IMR-90 (cell line): ENCODE results near the gene WDR70. TPM values are rescaled to one million over a fixed set of nuclear protein-coding genes. Genes with fewer than 3 reads are reported as not detected.
A peak's percentile ranks its signal among the peaks of the same experiment; 100 is the strongest.

Experiments used
- ATAC-seq: fragments of 200-7000 bp; cut with Tn5 transposase; 2 replicates; pipeline ENCODE4 v1.9.1; 2020; ENCODE audit warnings: low read depth, mild to moderate bottlenecking, moderate library complexity
- BruUV-seq: library from RNA; stranded (reverse); fragments of 400-500 nt; replicated peaks from 2 replicates; lab custom pipeline; 2021; lab: Mats Ljungman, UMichigan
- CTCF ChIA-PET: fragments of 300-600 bp; formaldehyde crosslinking; extraction: SDS; loops from one replicate; lab custom pipeline; 2021; ENCODE audit warnings: antibody characterized with exemption; lab: Yijun Ruan, JAX
- POLR2A ChIA-PET: fragments of 300-600 bp; sonication (Branson Sonifier 250); formaldehyde crosslinking; loops from one replicate; lab custom pipeline; 2022; ENCODE audit warnings: antibody characterized with exemption; ENCODE audit not compliant: unreplicated experiment; lab: Charles Lee
- DNase-seq: peaks from one replicate; pipeline ENCODE4 v3.0.0; 2013
- H2AFZ ChIP-seq: replicated peaks from 2 replicates; pipeline ENCODE3; 2013; ENCODE audit warnings: low read length, mild to moderate bottlenecking; ENCODE audit not compliant: poor library complexity
- H2AK5ac ChIP-seq: 2 replicates; pipeline ENCODE4 v1.6.1; 2013; ENCODE audit warnings: low read depth, low read length, inconsistent platforms
- H2AK9ac ChIP-seq: replicated peaks from 2 replicates; pipeline ENCODE3; 2013; ENCODE audit warnings: mild to moderate bottlenecking, low read depth, low read length, moderate library complexity; ENCODE audit not compliant: poor library complexity
- H2BK120ac ChIP-seq: 2 replicates; pipeline ENCODE4 v1.6.1; 2013; ENCODE audit warnings: low read depth, low read length, inconsistent platforms
- H2BK15ac ChIP-seq: 3 replicates; pipeline ENCODE4 v1.6.1; 2013; ENCODE audit warnings: low read depth, low read length, inconsistent platforms
- H2BK20ac ChIP-seq: 2 replicates; pipeline ENCODE4 v1.6.1; 2013; ENCODE audit warnings: low read depth, mild to moderate bottlenecking, inconsistent platforms, low read length, moderate library complexity
- H2BK5ac ChIP-seq: 2 replicates; pipeline ENCODE4 v1.6.1; 2013; ENCODE audit warnings: mild to moderate bottlenecking, low read depth, low read length, inconsistent platforms; ENCODE audit not compliant: poor library complexity, severe bottlenecking
- H3K14ac ChIP-seq: replicated peaks from 2 replicates; pipeline ENCODE4 v1.6.1; 2013; ENCODE audit warnings: low read depth, low read length, inconsistent platforms
- H3K18ac ChIP-seq: 2 replicates; pipeline ENCODE4 v1.6.1; 2013; ENCODE audit warnings: low read depth, low read length, control low read depth
- H3K23ac ChIP-seq: 2 replicates; pipeline ENCODE4 v1.6.1; 2013; ENCODE audit warnings: low read depth, low read length, inconsistent platforms
- H3K27ac ChIP-seq: 2 replicates; pipeline ENCODE4 v1.5.1; 2013; ENCODE audit warnings: mild to moderate bottlenecking, control low read depth, low read length; ENCODE audit not compliant: insufficient read depth
- H3K27me3 ChIP-seq: 2 replicates; pipeline ENCODE4 v1.6.1; 2013; ENCODE audit warnings: low read length; ENCODE audit not compliant: control insufficient read depth, insufficient read depth
- H3K36me3 ChIP-seq: 2 replicates; pipeline ENCODE4 v1.6.1; 2013; ENCODE audit warnings: low read length, mixed read lengths; ENCODE audit not compliant: control insufficient read depth, insufficient read depth
- H3K4ac ChIP-seq: 2 replicates; pipeline ENCODE4 v1.6.1; 2013; ENCODE audit warnings: low read depth, low read length, inconsistent platforms
- H3K4me1 ChIP-seq: 2 replicates; pipeline ENCODE4 v1.6.1; 2013; ENCODE audit warnings: low read length, mixed read lengths; ENCODE audit not compliant: control insufficient read depth, insufficient read depth
- H3K4me2 ChIP-seq: 2 replicates; pipeline ENCODE4 v1.6.1; 2013; ENCODE audit warnings: low read depth, mild to moderate bottlenecking, control low read depth, low read length, moderate library complexity
- H3K4me3 ChIP-seq: 2 replicates; pipeline ENCODE4 v1.5.1; 2013; ENCODE audit warnings: low read depth, mild to moderate bottlenecking, control low read depth, low read length, moderate library complexity; ENCODE audit not compliant: insufficient read depth
- H3K56ac ChIP-seq: 2 replicates; pipeline ENCODE4 v1.6.1; 2013; ENCODE audit warnings: low read length, inconsistent platforms; ENCODE audit not compliant: insufficient read depth; ENCODE audit errors: extremely low read depth
- H3K79me1 ChIP-seq, 2 experiments: 2 replicates each; pipeline ENCODE4 v1.6.1; 2013; ENCODE audit warnings: low read length in 2 of 2, inconsistent platforms in 1 of 2, low read depth in 1 of 2
- H3K9ac ChIP-seq: 2 replicates; pipeline ENCODE4 v1.6.1; 2013; ENCODE audit warnings: low read depth, low read length, control low read depth
- H3K9me1 ChIP-seq: 2 replicates; pipeline ENCODE4 v1.6.1; 2013; ENCODE audit warnings: low read length, inconsistent platforms; ENCODE audit not compliant: insufficient read depth
- H3K9me3 ChIP-seq: 2 replicates; pipeline ENCODE4 v1.6.1; 2013; ENCODE audit warnings: low read length; ENCODE audit not compliant: control insufficient read depth, insufficient read depth
- H4K20me1 ChIP-seq: 2 replicates; pipeline ENCODE4 v1.6.1; 2013; ENCODE audit warnings: low read length, inconsistent platforms; ENCODE audit not compliant: insufficient read depth
- H4K5ac ChIP-seq: 2 replicates; pipeline ENCODE4 v1.6.1; 2013; ENCODE audit warnings: mild to moderate bottlenecking, low read depth, low read length, control low read depth
- H4K8ac ChIP-seq, 2 experiments: 2 replicates each; pipeline ENCODE4 v1.6.1; 2013; ENCODE audit warnings: low read depth in 2 of 2, low read length in 2 of 2, control low read depth in 1 of 2, inconsistent platforms in 1 of 2
- H4K91ac ChIP-seq: 2 replicates; pipeline ENCODE4 v1.6.1; 2013; ENCODE audit warnings: low read depth, low read length, inconsistent platforms; ENCODE audit not compliant: insufficient read depth
- BHLHE40 ChIP-seq: fragments of 150-350 bp; IDR thresholded peaks from 2 replicates; pipeline ENCODE4 v1.6.1; 2016; ENCODE audit warnings: mild to moderate bottlenecking, low read depth, low read length
- CEBPB ChIP-seq: IDR thresholded peaks from 2 replicates; pipeline ENCODE4 v1.6.1; 2012; ENCODE audit warnings: low read depth, low read length, improper control_type of control experiment
- CHD1 ChIP-seq: IDR thresholded peaks from 2 replicates; pipeline ENCODE4 v1.6.1; 2012; ENCODE audit warnings: low read depth, low read length, improper control_type of control experiment
- FOS ChIP-seq: fragments of 150-350 bp; IDR thresholded peaks from 2 replicates; pipeline ENCODE4 v1.6.1; 2016; ENCODE audit warnings: low read depth, low read length
- MAFK ChIP-seq: IDR thresholded peaks from 2 replicates; pipeline ENCODE4 v1.6.1; 2012; ENCODE audit warnings: low read depth, low read length, improper control_type of control experiment
- MXI1 ChIP-seq: IDR thresholded peaks from 2 replicates; pipeline ENCODE4 v1.6.1; 2012; ENCODE audit warnings: low read depth, mild to moderate bottlenecking, low read length, moderate library complexity, borderline replicate concordance
- NFE2L2 ChIP-seq: fragments of 150-350 bp; IDR thresholded peaks from 2 replicates; pipeline ENCODE4 v1.6.1; 2016; ENCODE audit warnings: low read depth, mild to moderate bottlenecking, low read length
- POLR2A ChIP-seq: IDR thresholded peaks from 2 replicates; pipeline ENCODE4 v1.6.1; 2012; ENCODE audit warnings: mild to moderate bottlenecking, low read depth, low read length
- RAD21 ChIP-seq: IDR thresholded peaks from 2 replicates; pipeline ENCODE4 v1.6.1; 2012; ENCODE audit warnings: low read length, improper control_type of control experiment
- RCOR1 ChIP-seq: IDR thresholded peaks from 2 replicates; pipeline ENCODE4 v1.6.1; 2012; ENCODE audit warnings: mild to moderate bottlenecking, low read length, improper control_type of control experiment; ENCODE audit not compliant: insufficient replicate concordance
- RFX5 ChIP-seq: IDR thresholded peaks from 2 replicates; pipeline ENCODE4 v1.8.0; 2012; ENCODE audit warnings: low read depth, mild to moderate bottlenecking, low read length, moderate library complexity
- SMC3 ChIP-seq: fragments of 150-350 bp; IDR thresholded peaks from 2 replicates; pipeline ENCODE4 v1.6.1; 2016; ENCODE audit warnings: low read depth, mild to moderate bottlenecking, antibody characterized with exemption, low read length, moderate library complexity
- WGBS, 2 experiments: methylation state at CpG; one replicate each; pipeline versions ENCODE4 v1.1.5 to v1.1.7; 2013; ENCODE audit warnings: missing lambda C conversion rate in 2 of 2; ENCODE audit not compliant: insufficient read length in 1 of 2; ENCODE audit errors: extremely low coverage in 2 of 2; 5-methylcytosine and 5-hydroxymethylcytosine counted together
- dilution Hi-C: fragments of 300-500 bp; cut with HindIII; formaldehyde crosslinking; loops from one replicate; pipeline ENCODE4 v1.14.3; 2018; ENCODE audit warnings: low sequenced_read_pairs; ENCODE audit not compliant: unreplicated experiment
- in situ Hi-C: fragments of 300-500 bp; cut with MboI; formaldehyde crosslinking; loops from 3 replicates; pipeline ENCODE4 v1.14.3; 2019; ENCODE audit warnings: low sequenced_read_pairs, inconsistent platforms, mixed read lengths
- intact Hi-C: fragments of 100-400 bp; cut with micrococcal nuclease; formaldehyde crosslinking; loops from 2 replicates; pipeline ENCODE4 v1.10.0; 2022
- polyA plus RNA-seq, 3 experiments: library from polyadenylated mRNA; depleted of rRNA; stranded (reverse); fragments of >200 nt; gene quantifications; 2 replicates each; pipeline ENCODE4 v1.2.3, GENCODE V29; 2012; ENCODE audit warnings: low replicate concordance in 1 of 3
- total RNA-seq: library from RNA; depleted of rRNA; stranded (reverse); fragments of >200 nt; gene quantifications from 2 replicates; pipeline ENCODE4 v1.2.3, GENCODE V29; 2012
- TF ChIP-seq, protein P1 (sequence below): fragments of 150-350 bp; IDR thresholded peaks from 2 replicates; pipeline ENCODE4 v1.6.1; 2016; ENCODE audit warnings: low read depth, mild to moderate bottlenecking, low read length, moderate library complexity, borderline replicate concordance

Gene WDR70
- total and polyA plus RNA-seq, 2 of the 4 experiments (the other 2 are of a cell fraction), result 16.7 to 29.9 TPM

DNA sequence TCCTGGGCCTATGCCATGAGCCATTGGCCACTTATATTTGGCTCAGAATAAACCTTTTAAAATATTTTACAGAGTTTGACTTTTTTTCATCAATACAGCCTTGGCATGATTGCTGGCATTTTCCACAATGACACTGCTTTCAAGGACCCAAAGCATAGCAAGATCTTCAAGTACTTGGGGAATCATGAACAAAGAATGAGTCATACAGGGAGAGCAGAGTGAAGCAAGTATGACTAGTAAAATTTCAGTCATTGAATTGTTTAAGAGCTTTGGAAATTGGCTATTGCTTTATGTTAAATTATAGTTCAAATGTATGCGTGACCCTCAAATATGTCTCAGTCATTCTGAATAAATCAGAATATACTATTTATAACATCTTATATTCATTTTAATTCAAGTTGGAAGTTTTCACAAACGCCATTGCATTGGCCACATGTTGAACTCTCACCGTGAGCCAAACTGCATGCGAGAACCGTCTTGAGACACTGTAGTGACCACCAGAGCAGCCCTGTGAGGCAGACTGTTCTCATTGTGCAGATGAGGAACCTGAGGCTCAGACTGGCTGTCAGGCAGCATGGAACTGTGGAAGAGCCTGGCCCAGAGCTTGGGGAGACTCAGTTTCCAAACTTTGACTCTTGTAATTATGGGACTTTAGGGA, 407.9 kb downstream of the WDR70 start:
- intact Hi-C loops (no loop called here), dilution Hi-C loops (no loop called here), in situ Hi-C loops (no loop called here)
- TF ChIP-seq, protein P1, sequence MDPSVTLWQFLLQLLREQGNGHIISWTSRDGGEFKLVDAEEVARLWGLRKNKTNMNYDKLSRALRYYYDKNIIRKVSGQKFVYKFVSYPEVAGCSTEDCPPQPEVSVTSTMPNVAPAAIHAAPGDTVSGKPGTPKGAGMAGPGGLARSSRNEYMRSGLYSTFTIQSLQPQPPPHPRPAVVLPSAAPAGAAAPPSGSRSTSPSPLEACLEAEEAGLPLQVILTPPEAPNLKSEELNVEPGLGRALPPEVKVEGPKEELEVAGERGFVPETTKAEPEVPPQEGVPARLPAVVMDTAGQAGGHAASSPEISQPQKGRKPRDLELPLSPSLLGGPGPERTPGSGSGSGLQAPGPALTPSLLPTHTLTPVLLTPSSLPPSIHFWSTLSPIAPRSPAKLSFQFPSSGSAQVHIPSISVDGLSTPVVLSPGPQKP, result no peak
- TF ChIP-seq RCOR1, result no peak
- no peak for TF ChIP-seq CHD1
- no peak for TF ChIP-seq RAD21
- peak; percentile 67 for TF ChIP-seq NFE2L2
- no peak for TF ChIP-seq RFX5
- TF ChIP-seq FOS, result peak; percentile 76
- 0 out of 2 replicates have a peak, but pooled peaks have one; percentile 3 for TF ChIP-seq MAFK
- no peak for TF ChIP-seq BHLHE40
- TF ChIP-seq SMC3, result no peak
- TF ChIP-seq CEBPB, result peak; percentile 87
- no peak for TF ChIP-seq POLR2A
- no peak for TF ChIP-seq MXI1
- peak overlapping the region; percentile 70; the same call in 1 of the 2 replicates for H3K14ac ChIP-seq
- H3K4me3 ChIP-seq, result no peak overlapping the region
- ChIA-PET POLR2A (no interaction called here), CTCF (interaction anchor here (0.6 kb wide), 1 partner anchor 233 kb away, joined by 4 read pairs; no protein-coding TSS in a partner anchor)
- peaks cover 4% of the 10 kb centered on the region; the same call in 1 of the 2 replicates for H3K4me1 ChIP-seq
- ATAC-seq, result peak; percentile 72
- H4K91ac ChIP-seq, result peak overlapping the region; percentile 55; the same call in 1 of the 2 replicates
- no peak overlapping the region for H3K56ac ChIP-seq
- no peak overlapping the region for H2AFZ ChIP-seq
- H2BK15ac ChIP-seq, result no peak overlapping the region
- H3K36me3 ChIP-seq, result no peaks in the 10 kb centered on the region
- no peak overlapping the region for H4K5ac ChIP-seq
- no peak overlapping the region for H2BK5ac ChIP-seq
- no peak overlapping the region; the same call in 1 of the 2 replicates for H3K18ac ChIP-seq
- H2BK120ac ChIP-seq, result peak overlapping the region; percentile 69; the same call in 1 of the 2 replicates
- no peak overlapping the region for H3K23ac ChIP-seq
- H3K27ac ChIP-seq, result no peak overlapping the region
- H3K9me3 ChIP-seq, result no peaks in the 10 kb centered on the region
- H4K20me1 ChIP-seq, result no peaks in the 10 kb centered on the region
- no peaks in the 10 kb centered on the region for H3K27me3 ChIP-seq
- no CpG with 5 or more reads among the region's 5 CpGs for WGBS, 2 experiments
- no peak overlapping the region for H3K9ac ChIP-seq
- no peak overlapping the region for H4K8ac ChIP-seq
- peak overlapping the region; percentile 68 for H2AK5ac ChIP-seq
- H2AK9ac ChIP-seq, result no peak overlapping the region
- peak overlapping the region; percentile 50; the same call in 1 of the 2 replicates for H3K4ac ChIP-seq
- peak; percentile 85 for DNase-seq
- no TSS peak for BruUV-seq
- H3K4me2 ChIP-seq, result no peak overlapping the region
- peak overlapping the region; percentile 69; the same call in 1 of the 2 replicates for H2BK20ac ChIP-seq
- 0 out of 2 replicates have a peak, but pooled peaks cover 3% of the 10 kb centered on the region for H3K9me1 ChIP-seq
- H3K79me1 ChIP-seq, result no peaks in the 10 kb centered on the region
